K562 (cell line): ENCODE results near the gene DOCK8.

ENCODE experiments used
- DNMT1 ChIP-seq: fragments of 450-650 bp; IDR thresholded peaks from 2 replicates; pipeline ENCODE4 v1.6.1; 2016; ENCODE audit warnings: antibody characterized with exemption, mild to moderate bottlenecking
- NRF1 ChIP-seq, 2 experiments: fragments of 450-650 bp; IDR thresholded peaks in 1 of 2; conservative IDR thresholded peaks in 1 of 2; 2 replicates each; pipeline ENCODE4 v1.6.1; 2014; ENCODE audit warnings: mild to moderate bottlenecking in 2 of 2
- TAF1 ChIP-seq: IDR thresholded peaks from 2 replicates; pipeline ENCODE4 v1.6.1; 2011; ENCODE audit warnings: mild to moderate bottlenecking, low read length, moderate library complexity; ENCODE audit not compliant: insufficient read depth, control insufficient read depth, severe bottlenecking; ENCODE audit errors: extremely low read depth
- TRIM28 ChIP-seq: fragments of 450-650 bp; IDR thresholded peaks from 2 replicates; pipeline ENCODE4 v1.6.1; 2017

DNA sequence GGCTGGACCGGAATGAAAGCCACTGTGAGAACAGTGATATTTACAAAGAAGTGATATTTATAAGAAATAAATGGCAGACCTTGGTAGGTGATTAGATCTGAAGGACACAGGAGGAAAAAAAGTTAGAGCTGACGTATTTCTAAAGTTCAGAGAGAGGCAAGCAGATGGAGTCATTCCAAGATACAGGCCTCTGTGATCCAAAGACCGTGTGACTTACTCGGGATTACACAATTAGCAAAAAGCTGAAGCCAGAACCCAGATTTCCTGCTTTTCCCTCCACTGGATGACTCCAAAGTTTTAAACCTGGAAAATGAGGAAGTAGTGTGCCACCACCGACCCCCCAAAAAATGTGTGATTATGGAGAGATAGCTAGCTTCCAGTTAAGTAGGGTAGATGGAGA lies 3.1 kb upstream of the DOCK8 start:
- TF ChIP-seq TRIM28 (no peak), NRF1 (conservative IDR thresholded peaks at IDR 0.05 in 1 of 2, IDR thresholded peaks at IDR 0.05 in 1 of 2) (no peak), DNMT1 (no peak), TAF1 (no peak)
